ENCODE data around the gene HCK.

HCK gene

GRCh38 chr20:32132911-32133549 lies 81.0 kb downstream of the HCK start:
- DNase-seq: no peak

DNA sequence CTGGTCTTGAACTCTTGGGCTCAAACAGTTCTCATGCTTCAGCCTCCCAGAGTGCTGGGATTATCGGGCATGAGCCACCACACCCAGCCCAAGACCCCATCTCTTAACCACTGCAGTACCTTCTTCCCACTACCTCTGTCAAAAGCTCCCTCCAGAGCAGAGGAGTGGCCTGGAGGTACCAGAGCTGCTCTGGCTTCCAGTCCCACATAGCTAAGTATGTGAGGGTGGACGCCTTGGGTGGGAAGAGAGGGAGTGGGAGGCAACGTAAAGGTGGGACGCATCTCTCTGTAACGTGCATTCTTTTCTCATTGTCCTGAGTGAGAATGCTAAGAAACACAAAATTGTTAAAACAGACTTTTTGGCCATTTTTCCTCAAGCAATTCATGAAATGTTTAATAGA lies 82.0 kb downstream of the HCK start:
- DNase-seq: no peak

- peak in 1 of 2 experiments; percentile 20 for DNase-seq
Observed at GRCh38 chr20:32135983-32136515, 84.0 kb downstream of the HCK start.

DNA sequence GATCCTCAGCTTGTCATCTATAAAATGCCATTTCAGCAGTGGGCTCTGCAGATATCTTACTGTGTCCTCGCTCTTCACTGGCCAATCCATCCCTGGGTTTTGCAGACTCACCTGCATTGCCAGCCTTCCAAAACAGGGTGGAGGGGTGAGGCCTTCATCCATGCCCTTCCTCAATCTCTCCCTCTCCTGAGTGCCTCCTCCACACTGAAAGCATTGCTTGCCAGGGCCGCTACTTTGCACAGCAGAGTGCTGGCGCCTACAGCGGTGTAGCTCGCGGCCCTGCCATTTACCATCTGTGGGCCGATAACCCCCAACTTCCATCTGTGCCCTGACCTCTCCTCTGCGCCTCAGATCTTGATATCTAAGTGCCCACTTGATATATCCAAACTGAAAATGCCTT lies 86.9 kb downstream of the HCK start:
- no peak for DNase-seq

DNA sequence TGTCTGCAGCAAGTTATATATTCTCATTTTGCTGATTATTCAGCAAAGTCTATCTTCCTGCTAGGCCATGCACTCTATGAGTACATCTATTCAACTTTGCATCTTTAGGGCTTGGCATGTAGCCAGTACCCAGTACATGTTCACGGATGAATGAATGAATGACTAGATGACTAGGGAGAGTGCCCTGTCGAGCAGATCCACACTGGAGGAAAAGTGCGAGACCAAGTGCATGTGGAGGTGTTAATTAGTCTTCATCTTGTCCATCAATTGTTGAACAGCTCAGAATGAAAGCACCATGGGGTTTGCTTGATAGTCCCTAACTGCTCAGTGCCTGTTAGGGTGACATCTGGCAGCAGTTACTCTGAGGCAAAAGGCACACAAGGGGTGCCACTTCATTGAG lies 87.9 kb downstream of the HCK start:
- DNase-seq: no peak

DNA sequence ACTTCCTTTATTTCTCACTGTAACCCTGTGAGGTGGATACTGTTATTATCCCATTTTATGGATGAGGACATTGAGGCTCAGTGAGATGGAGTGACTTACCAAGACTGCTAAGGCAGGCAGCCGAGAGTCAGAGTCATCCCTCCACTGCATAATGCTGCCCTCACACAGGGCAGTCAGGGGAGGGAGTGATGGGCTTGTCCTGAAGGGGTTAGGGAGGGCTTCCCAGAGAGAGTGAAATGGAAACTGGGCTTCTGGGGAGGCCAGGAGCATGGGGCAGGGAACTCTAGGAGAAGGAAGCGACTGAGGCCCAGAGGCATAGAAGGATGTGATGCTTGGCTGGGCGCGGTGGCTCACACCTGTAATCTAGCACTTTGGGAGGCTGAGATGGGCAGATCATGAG lies 88.6 kb downstream of the HCK start:
- no peak for DNase-seq

DNA sequence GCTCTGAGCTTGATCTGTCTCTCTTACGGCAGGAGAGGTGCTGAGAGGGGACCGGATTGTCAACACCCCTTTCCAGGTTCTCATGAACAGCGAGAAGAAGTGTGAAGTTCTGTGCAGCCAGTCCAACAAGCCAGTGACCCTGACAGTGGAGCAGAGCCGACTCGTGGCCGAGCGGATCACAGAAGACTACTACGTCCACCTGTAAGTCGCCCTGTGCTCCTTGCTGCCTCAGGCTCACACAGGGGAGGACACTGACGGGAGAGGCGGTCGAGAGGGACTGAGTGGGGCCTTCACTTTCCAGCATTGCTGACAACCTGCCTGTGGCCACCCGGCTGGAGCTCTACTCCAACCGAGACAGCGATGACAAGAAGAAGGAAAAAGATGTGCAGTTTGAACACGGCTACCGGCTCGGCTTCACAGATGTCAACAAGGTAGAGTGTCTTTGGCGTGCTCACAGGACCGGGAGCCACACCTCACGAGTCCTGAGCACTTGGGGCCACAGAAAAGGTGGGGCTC lies 89.5 kb downstream of the HCK start:
- DNase-seq: no peak

- no peak for DNase-seq
Observed at GRCh38 chr20:32142088-32142487, 90.0 kb downstream of the HCK start.

DNA sequence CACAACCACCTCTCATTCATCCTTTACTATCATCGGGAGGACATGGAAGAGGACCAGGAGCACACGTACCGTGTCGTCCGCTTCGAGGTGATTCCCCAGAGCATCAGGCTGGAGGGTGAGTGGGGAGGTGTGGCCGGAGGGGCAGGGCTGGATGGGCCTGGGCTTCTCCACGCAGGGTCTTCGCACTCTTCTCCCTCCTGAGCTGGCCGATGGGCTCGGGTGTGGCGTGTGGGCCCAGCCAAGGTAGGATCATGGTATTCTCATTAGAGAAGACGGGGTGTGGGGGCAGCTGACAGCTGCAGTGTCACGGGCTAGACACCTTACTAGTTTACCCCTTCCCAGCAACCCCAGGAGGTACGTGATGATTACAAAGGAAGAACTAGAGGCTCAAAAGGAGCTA lies 90.9 kb downstream of the HCK start:
- no peak for DNase-seq

- no peak for DNase-seq
Observed at GRCh38 chr20:32144898-32145662, 93.0 kb downstream of the HCK start.

GRCh38 chr20:32149566-32150170 lies 97.6 kb downstream of the HCK start:
- no peak for DNase-seq

DNA sequence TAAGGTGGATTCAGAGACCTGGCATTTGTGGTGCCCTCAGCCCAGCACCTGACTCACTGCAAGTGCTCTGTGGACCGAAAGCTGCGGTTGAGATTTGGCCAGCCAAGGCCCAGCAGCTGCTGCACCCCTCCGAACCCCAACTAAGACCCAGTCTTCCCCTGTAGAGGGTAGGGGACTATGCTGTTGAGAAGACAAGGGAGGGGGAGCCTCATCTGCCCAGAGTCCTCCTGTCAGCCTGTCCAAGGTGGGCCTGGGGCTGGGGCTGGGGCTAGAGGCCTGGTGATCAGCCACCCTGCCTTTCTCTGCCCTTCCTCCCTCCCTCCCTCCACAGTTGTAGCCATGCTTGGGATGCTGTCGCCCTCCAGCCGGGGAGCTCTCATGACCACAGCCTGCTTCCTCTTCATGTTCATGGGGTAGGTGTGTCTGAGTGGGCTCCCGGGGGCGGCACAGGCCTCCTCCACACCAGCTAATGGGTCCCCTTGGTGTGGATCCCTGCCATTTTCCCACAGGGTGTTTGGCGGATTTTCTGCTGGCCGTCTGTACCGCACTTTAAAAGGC lies 98.3 kb downstream of the HCK start:
- no peak for DNase-seq
